HG02840 (cell line): ENCODE data around the gene SLC22A4.

ENCODE experiments used
- ATAC-seq: cut with Tn5 transposase; IDR thresholded peaks from one replicate; pipeline ENCODE4 v1.9.1; 2021; ENCODE audit warnings: mild to moderate bottlenecking, moderate library complexity, moderate number of reproducible peaks; ENCODE audit not compliant: unreplicated experiment, low FRiP score

SLC22A4 gene

GRCh38 chr5:132293992-132294727 is at the start of gene SLC22A4:
Gene SLC22A4, plus strand, starts transcription at chr5:132294394. Its CDS starts 223 bp downstream, at chr5:132294617.
- peak; percentile 62 for ATAC-seq

GRCh38 chr5:132245593-132245992 is 48.6 kb upstream of the SLC22A4 start:
- no peak for ATAC-seq

GRCh38 chr5:132246806-132247205 is 47.4 kb upstream of the SLC22A4 start:
- no peak for ATAC-seq

GRCh38 chr5:132250547-132250946 is 43.6 kb upstream of the SLC22A4 start:
- no peak for ATAC-seq

- ATAC-seq = no peak
These were observed 42.9 kb upstream of the SLC22A4 start for GRCh38 chr5:132251220-132251725.

- no peak for ATAC-seq
These were observed 41.2 kb upstream of the SLC22A4 start for GRCh38 chr5:132253008-132253441.

- ATAC-seq = no peak
These were observed 40.5 kb upstream of the SLC22A4 start for GRCh38 chr5:132253452-132254320.

GRCh38 chr5:132254321-132254977 is 39.7 kb upstream of the SLC22A4 start:
- no peak for ATAC-seq

GRCh38 chr5:132256086-132256782 is 38.0 kb upstream of the SLC22A4 start:
- ATAC-seq = no peak

GRCh38 chr5:132256783-132257130 is 37.4 kb upstream of the SLC22A4 start:
- no peak for ATAC-seq

GRCh38 chr5:132257131-132258101 is 36.8 kb upstream of the SLC22A4 start, which contains the start of gene PDLIM4:
Gene PDLIM4, plus strand, starts transcription at chr5:132257696. Its CDS starts 39 bp downstream, at chr5:132257735.
- no peak for ATAC-seq

GRCh38 chr5:132258102-132259068 is 35.8 kb upstream of the SLC22A4 start:
- ATAC-seq = no peak

GRCh38 chr5:132259069-132259851 is 34.9 kb upstream of the SLC22A4 start:
- ATAC-seq = no peak

GRCh38 chr5:132260051-132260450 is 34.1 kb upstream of the SLC22A4 start:
- no peak for ATAC-seq

- no peak for ATAC-seq
These were observed 33.3 kb upstream of the SLC22A4 start for GRCh38 chr5:132260714-132261551.
